HEK293 (cell line): ENCODE results near the gene STAB2.

Experiments
- CTCF ChIA-PET: fragments of 350-600 bp; formaldehyde crosslinking; extraction: SDS; loops from one replicate; lab custom pipeline; 2021; ENCODE audit warnings: antibody characterized with exemption; lab: Yijun Ruan, JAX
- POLR2A ChIA-PET: fragments of 300-600 bp; formaldehyde crosslinking; extraction: SDS; loops from one replicate; lab custom pipeline; 2020; ENCODE audit warnings: antibody characterized with exemption, inconsistent platforms; lab: Yijun Ruan, JAX
- H3K27ac ChIP-seq: fragments of 200-500 bp; sonication (Bioruptor generic); 2 replicates; pipeline ENCODE4 v1.5.1; 2014; ENCODE audit warnings: low read depth, low read length, control low read depth, inconsistent platforms; ENCODE audit errors: extremely low read depth
- H3K36me3 ChIP-seq, 2 experiments: fragments of 200-500 bp in 1 of 2; sonication (Bioruptor generic) in 1 of 2; 1 replicate in 1 of 2; 2 replicates in 1 of 2; pipeline ENCODE4 v1.5.1; 2014 to 2017; ENCODE audit warnings: inconsistent platforms in 2 of 2, low read length in 2 of 2; ENCODE audit not compliant: control insufficient read depth in 2 of 2, insufficient read depth in 1 of 2
- H3K4me1 ChIP-seq: fragments of 200-500 bp; sonication (Bioruptor generic); 2 replicates; pipeline ENCODE4 v1.5.1; 2014; ENCODE audit warnings: mild to moderate bottlenecking, low read length, inconsistent platforms; ENCODE audit not compliant: control insufficient read depth, insufficient read depth
- H3K4me3 ChIP-seq: 2 replicates; pipeline ENCODE4 v1.5.1; 2011; ENCODE audit warnings: low read depth, mild to moderate bottlenecking, control low read depth, low read length, moderate library complexity
- H3K9me3 ChIP-seq: fragments of 200-500 bp; sonication (Bioruptor generic); 2 replicates; pipeline ENCODE4 v1.5.1; 2014; ENCODE audit warnings: low read depth, low read length, inconsistent platforms; ENCODE audit not compliant: control insufficient read depth, insufficient read depth
- BCL11A ChIP-seq: fragments of 450-650 bp; formaldehyde crosslinking; IDR thresholded peaks from 2 replicates; pipeline ENCODE4 v1.5.1; 2016; ENCODE audit warnings: low read depth, missing biosample characterization, missing genetic modification characterization
- KLF7 ChIP-seq: fragments of 450-650 bp; formaldehyde crosslinking; IDR thresholded peaks from 2 replicates; pipeline ENCODE4 v1.5.1; 2016; ENCODE audit warnings: missing biosample characterization, missing genetic modification characterization, borderline replicate concordance
- PBX3 ChIP-seq: sonication (generic); formaldehyde crosslinking; IDR thresholded peaks from 2 replicates; pipeline ENCODE4 v1.8.1; 2022; ENCODE audit warnings: mild to moderate bottlenecking, moderate library complexity, missing genetic modification reagents
- PRDM4 ChIP-seq: fragments of 450-650 bp; formaldehyde crosslinking; IDR thresholded peaks from 2 replicates; pipeline ENCODE4 v1.5.1; 2017; ENCODE audit warnings: missing biosample characterization, missing genetic modification characterization
- ZBTB17 ChIP-seq: fragments of 450-650 bp; formaldehyde crosslinking; IDR thresholded peaks from 2 replicates; pipeline ENCODE4 v1.5.1; 2016; ENCODE audit warnings: missing biosample characterization, missing genetic modification characterization
- ZBTB26 ChIP-seq: fragments of 450-650 bp; formaldehyde crosslinking; optimal IDR thresholded peaks from 2 replicates; pipeline ENCODE3; 2016; ENCODE audit warnings: missing biosample characterization, mild to moderate bottlenecking, missing genetic modification characterization
- ZFP41 ChIP-seq: fragments of 450-650 bp; formaldehyde crosslinking; IDR thresholded peaks from 2 replicates; pipeline ENCODE4 v1.5.1; 2016; ENCODE audit warnings: missing biosample characterization, missing genetic modification characterization, borderline replicate concordance
- ZNF112 ChIP-seq: fragments of 450-650 bp; formaldehyde crosslinking; IDR thresholded peaks from 2 replicates; pipeline ENCODE4 v1.5.0; 2017; ENCODE audit warnings: missing biosample characterization, missing genetic modification characterization
- ZNF121 ChIP-seq: fragments of 450-650 bp; formaldehyde crosslinking; IDR thresholded peaks from 2 replicates; pipeline ENCODE4 v1.5.1; 2016; ENCODE audit warnings: missing biosample characterization, missing genetic modification characterization
- ZNF146 ChIP-seq: fragments of 450-650 bp; formaldehyde crosslinking; IDR thresholded peaks from 2 replicates; pipeline ENCODE4 v1.5.1; 2016; ENCODE audit warnings: missing biosample characterization, missing genetic modification characterization
- ZNF174 ChIP-seq: fragments of 450-650 bp; formaldehyde crosslinking; IDR thresholded peaks from 2 replicates; pipeline ENCODE4 v1.5.0; 2017; ENCODE audit warnings: missing biosample characterization, mild to moderate bottlenecking, missing genetic modification characterization
- ZNF18 ChIP-seq: fragments of 450-650 bp; formaldehyde crosslinking; IDR thresholded peaks from 2 replicates; pipeline ENCODE4 v1.5.1; 2016; ENCODE audit warnings: missing biosample characterization, missing genetic modification characterization
- ZNF335 ChIP-seq: fragments of 450-650 bp; formaldehyde crosslinking; conservative IDR thresholded peaks from 2 replicates; pipeline ENCODE4 v1.5.1; 2016; ENCODE audit warnings: missing biosample characterization, missing genetic modification characterization
- ZNF433 ChIP-seq: fragments of 450-650 bp; formaldehyde crosslinking; IDR thresholded peaks from 2 replicates; pipeline ENCODE4 v1.5.1; 2016; ENCODE audit warnings: missing biosample characterization, missing genetic modification characterization, low read depth
- ZNF530 ChIP-seq: fragments of 450-650 bp; formaldehyde crosslinking; IDR thresholded peaks from 2 replicates; pipeline ENCODE4 v1.5.1; 2016; ENCODE audit warnings: low read depth, missing biosample characterization, missing genetic modification characterization
- ZNF645 ChIP-seq: fragments of 450-650 bp; formaldehyde crosslinking; IDR thresholded peaks from 2 replicates; pipeline ENCODE4; 2016; ENCODE audit warnings: missing biosample characterization, missing genetic modification characterization
- ZNF701 ChIP-seq: fragments of 450-650 bp; formaldehyde crosslinking; IDR thresholded peaks from 2 replicates; pipeline ENCODE4 v1.5.1; 2016; ENCODE audit warnings: missing biosample characterization, missing genetic modification characterization
- ZNF76 ChIP-seq: fragments of 450-650 bp; formaldehyde crosslinking; IDR thresholded peaks from 2 replicates; pipeline ENCODE4; 2016; ENCODE audit warnings: low read depth, missing biosample characterization, missing genetic modification characterization, borderline replicate concordance
- ZNF777 ChIP-seq: fragments of 450-650 bp; formaldehyde crosslinking; IDR thresholded peaks from 2 replicates; pipeline ENCODE4 v1.5.1; 2017; ENCODE audit warnings: missing biosample characterization, missing genetic modification characterization, borderline replicate concordance
- ZNF785 ChIP-seq: fragments of 450-650 bp; formaldehyde crosslinking; IDR thresholded peaks from 2 replicates; pipeline ENCODE4 v1.5.1; 2016; ENCODE audit warnings: missing biosample characterization, missing genetic modification characterization
- ZNF830 ChIP-seq: fragments of 450-650 bp; IDR thresholded peaks from 2 replicates; pipeline ENCODE4 v1.5.0; 2018; ENCODE audit warnings: missing biosample characterization, missing genetic modification characterization, low read depth, mild to moderate bottlenecking, moderate library complexity

The STAB2 gene

GRCh38 chr12:103572312-103573045 lies 14.6 kb upstream of the STAB2 start (continued):
- TF ChIP-seq PRDM4 (tag by site-specific recombination) (no peak), ZNF335 (tag by site-specific recombination) (no peak), ZNF777 (tag by site-specific recombination) (no peak), ZNF645 (tag by site-specific recombination) (no peak), BCL11A (tag by site-specific recombination) (no peak), ZNF433 (tag by site-specific recombination) (no peak), ZNF76 (tag by site-specific recombination) (no peak), ZNF701 (tag by site-specific recombination) (no peak), ZNF121 (no peak), ZNF112 (no peak), ZNF18 (tag by site-specific recombination) (no peak)

- Histone ChIP-seq H3K36me3 (no peaks in the 10 kb centered on the region), H3K27ac (no peak overlapping the region), H3K9me3 (no peaks in the 10 kb centered on the region), H3K4me1 (no peaks in the 10 kb centered on the region), H3K4me3 (no peak overlapping the region)
- CTCF ChIA-PET, result interaction anchor here (0.7 to 3.0 kb wide), 4 partner anchors 25 to 338 kb away, joined by 3 to 49 read pairs (median 14); no protein-coding TSS in a partner anchor
- POLR2A ChIA-PET, result no interaction called here
- no peak for TF ChIP-seq ZNF785 (tag by site-specific recombination)
- TF ChIP-seq ZNF530 (tag by site-specific recombination), result no peak
- TF ChIP-seq ZNF830 (tag by site-specific recombination), result no peak
- no peak for TF ChIP-seq ZNF174
- TF ChIP-seq ZFP41 (tag by site-specific recombination), result no peak
- no peak for TF ChIP-seq PBX3 (CRISPR knock-in tag)
- no peak for TF ChIP-seq ZNF146 (tag by site-specific recombination)
- no peak for TF ChIP-seq ZBTB17 (tag by site-specific recombination)
- no peak for TF ChIP-seq ZBTB26
- TF ChIP-seq KLF7 (tag by site-specific recombination), result no peak
Observed at GRCh38 chr12:103573185-103573584, 13.9 kb upstream of the STAB2 start.
